Activated naive CD4-positive, alpha-beta T cell treated with anti-CD3 and anti-CD28 coated beads, Interleukin-2, amount 50 U/mL, for 72 hours (primary cell): ENCODE data around the gene PPP2R2C. TPM values are rescaled to one million over a fixed set of nuclear protein-coding genes. Genes with fewer than 3 reads are reported as not detected.

Experiments used
- ATAC-seq, 2 donors: fragments of 150-1000 bp; cut with Tn5 transposase; 2 replicates each; pipeline ENCODE4 v1.10.0; 2021; ENCODE audit warnings: mild to moderate bottlenecking in 2 of 2, moderate library complexity in 2 of 2
- DNase-seq, 2 donors: peaks; one replicate each; pipeline ENCODE4 v3.0.0; 2021 to 2022; ENCODE audit warnings: low spot score in 2 of 2
- H3K27ac Mint-ChIP-seq, 2 donors: one replicate each; pipeline ENCODE4 v1.8.0; 2022; ENCODE audit warnings: mild to moderate bottlenecking in 2 of 2, mixed read lengths in 2 of 2
- H3K36me3 Mint-ChIP-seq, 2 donors: one replicate each; pipeline ENCODE4 v1.8.0; 2022; ENCODE audit warnings: mixed read lengths in 2 of 2
- H3K9me3 Mint-ChIP-seq, 2 donors: one replicate each; pipeline ENCODE4 v1.8.0; 2022; ENCODE audit warnings: mixed read lengths in 2 of 2
- total RNA-seq, 2 donors: library from RNA; stranded (reverse); gene quantifications; one replicate each; pipeline ENCODE4 v1.2.3, GENCODE V29; 2022

The PPP2R2C gene
- total RNA-seq, 2 donors from 2014 or later: not detected

GRCh38 chr4:6474705-6475457, 2.5 kb upstream of the PPP2R2C start:
- DNase-seq (no peak), ATAC-seq (no peak)
- H3K27ac Mint-ChIP-seq: no peak overlapping the region
- no peaks in the 10 kb centered on the region for H3K9me3 Mint-ChIP-seq
- H3K36me3 Mint-ChIP-seq: no peaks in the 10 kb centered on the region

- DNase-seq: no peak
- Mint-ChIP-seq H3K27ac (no peak overlapping the region), H3K36me3 (no peaks in the 10 kb centered on the region), H3K9me3 (no peaks in the 10 kb centered on the region)
- ATAC-seq: no peak
Observed at GRCh38 chr4:6474053-6474568, 1.7 kb upstream of the PPP2R2C start.

- no peak overlapping the region for H3K27ac Mint-ChIP-seq
- H3K36me3 Mint-ChIP-seq: no peaks in the 10 kb centered on the region
- no peaks in the 10 kb centered on the region for H3K9me3 Mint-ChIP-seq
- DNase-seq (no peak), ATAC-seq (no peak)
Observed at GRCh38 chr4:6473264-6474052, 1.0 kb upstream of the PPP2R2C start.

- no peak for ATAC-seq
- no peak overlapping the region for H3K27ac Mint-ChIP-seq
- H3K9me3 Mint-ChIP-seq: no peaks in the 10 kb centered on the region
- no peak for DNase-seq
- H3K36me3 Mint-ChIP-seq: no peaks in the 10 kb centered on the region
Observed at GRCh38 chr4:6472008-6472386, 417 bp downstream of the PPP2R2C start.

GRCh38 chr4:6471307-6472007, 957 bp downstream of the PPP2R2C start:
- ATAC-seq (no peak), DNase-seq (no peak)
- H3K9me3 Mint-ChIP-seq: no peaks in the 10 kb centered on the region
- no peak overlapping the region for H3K27ac Mint-ChIP-seq
- H3K36me3 Mint-ChIP-seq: no peaks in the 10 kb centered on the region

GRCh38 chr4:6470502-6471306, 1.7 kb downstream of the PPP2R2C start:
- DNase-seq (peak in 1 of 2 donors; percentile 18), ATAC-seq (peak; percentile 14 to 59)
- H3K27ac Mint-ChIP-seq: no peak overlapping the region
- H3K36me3 Mint-ChIP-seq: no peaks in the 10 kb centered on the region
- H3K9me3 Mint-ChIP-seq: no peaks in the 10 kb centered on the region

- DNase-seq (no peak), ATAC-seq (no peak)
- Mint-ChIP-seq H3K9me3 (no peaks in the 10 kb centered on the region), H3K27ac (no peak overlapping the region), H3K36me3 (no peaks in the 10 kb centered on the region)
Observed at GRCh38 chr4:6469898-6470501, 2.4 kb downstream of the PPP2R2C start.

GRCh38 chr4:6469144-6469543, 3.3 kb downstream of the PPP2R2C start:
- no peak overlapping the region for H3K27ac Mint-ChIP-seq
- H3K9me3 Mint-ChIP-seq: no peaks in the 10 kb centered on the region
- DNase-seq (no peak), ATAC-seq (no peak)
- no peaks in the 10 kb centered on the region for H3K36me3 Mint-ChIP-seq

GRCh38 chr4:6468376-6468775, 4.0 kb downstream of the PPP2R2C start:
- ATAC-seq (no peak), DNase-seq (no peak)
- Mint-ChIP-seq H3K36me3 (no peaks in the 10 kb centered on the region), H3K27ac (no peak overlapping the region), H3K9me3 (no peaks in the 10 kb centered on the region)

- ATAC-seq (no peak), DNase-seq (no peak)
- H3K36me3 Mint-ChIP-seq: no peaks in the 10 kb centered on the region
- H3K9me3 Mint-ChIP-seq: no peaks in the 10 kb centered on the region
- H3K27ac Mint-ChIP-seq: no peak overlapping the region
Observed at GRCh38 chr4:6467600-6467999, 4.8 kb downstream of the PPP2R2C start.

GRCh38 chr4:6466756-6467381, 5.5 kb downstream of the PPP2R2C start:
- Mint-ChIP-seq H3K36me3 (no peaks in the 10 kb centered on the region), H3K9me3 (no peaks in the 10 kb centered on the region), H3K27ac (no peak overlapping the region)
- DNase-seq: no peak
- no peak for ATAC-seq

- Mint-ChIP-seq H3K9me3 (no peaks in the 10 kb centered on the region), H3K27ac (no peak overlapping the region), H3K36me3 (no peaks in the 10 kb centered on the region)
- no peak for DNase-seq
- ATAC-seq: no peak
Observed at GRCh38 chr4:6465955-6466354, 6.5 kb downstream of the PPP2R2C start.

- Mint-ChIP-seq H3K36me3 (no peaks in the 10 kb centered on the region), H3K9me3 (no peaks in the 10 kb centered on the region), H3K27ac (no peak overlapping the region)
- ATAC-seq (no peak), DNase-seq (no peak)
Observed at GRCh38 chr4:6464842-6465588, 7.4 kb downstream of the PPP2R2C start.

- ATAC-seq (no peak), DNase-seq (no peak)
- peaks cover 2 to 5% of the 10 kb centered on the region in 2 donors for H3K36me3 Mint-ChIP-seq
- H3K9me3 Mint-ChIP-seq: peaks cover 4 to 6% of the 10 kb centered on the region in 2 donors
- H3K27ac Mint-ChIP-seq: no peak overlapping the region
Observed at GRCh38 chr4:6463311-6464289, 8.8 kb downstream of the PPP2R2C start.
